ENCODE measurements around the gene MYRF. TPM values are rescaled to one million over a fixed set of nuclear protein-coding genes. Genes with fewer than 3 reads are reported as not detected.
A peak's percentile ranks its signal among the peaks of the same experiment; 100 is the strongest.

Gene MYRF
- total RNA-seq, 4 donors from 2014 or later, result 0.11 to 0.83 (median 0.27) TPM; not detected in 1

- DNase-seq, result no peak
- Histone ChIP-seq H3K27ac (no peak overlapping the region), H3K4me3 (replicated peaks in 1 of 3) (no peak overlapping the region), H3K4me1 (no peaks in the 10 kb centered on the region), H3K36me3 (no peaks in the 10 kb centered on the region), H3K27me3 (no peaks in the 10 kb centered on the region), H3K9me3 (no peaks in the 10 kb centered on the region)
- 93 to 94% methylated on average over 9 of the region's 9 CpGs for WGBS, 2 donors
- TF ChIP-seq POLR2A (IDR thresholded peaks at IDR 0.05), result no peak
- no peak for TF ChIP-seq CTCF (IDR thresholded peaks at IDR 0.05)
- intact Hi-C loops (cut with DNase I), result no loop called here
Observed at GRCh38 chr11:61707574-61707973, 44.9 kb upstream of the MYRF start.

- H3K9me3 ChIP-seq, result no peaks in the 10 kb centered on the region
- H3K4me3 ChIP-seq (replicated peaks in 1 of 3), result no peak overlapping the region
- 92 to 97% methylated on average over 3 to 7 of the region's 7 CpGs for WGBS, 2 donors
- no peaks in the 10 kb centered on the region for H3K36me3 ChIP-seq
- no peaks in the 10 kb centered on the region for H3K27me3 ChIP-seq
- no peak for DNase-seq
- H3K4me1 ChIP-seq, result no peaks in the 10 kb centered on the region
- H3K27ac ChIP-seq, result no peak overlapping the region
- intact Hi-C loops (cut with DNase I), result no loop called here
- TF ChIP-seq CTCF (IDR thresholded peaks at IDR 0.05) (no peak), POLR2A (IDR thresholded peaks at IDR 0.05) (no peak)
Observed at GRCh38 chr11:61709110-61709509, 43.3 kb upstream of the MYRF start.

DNA sequence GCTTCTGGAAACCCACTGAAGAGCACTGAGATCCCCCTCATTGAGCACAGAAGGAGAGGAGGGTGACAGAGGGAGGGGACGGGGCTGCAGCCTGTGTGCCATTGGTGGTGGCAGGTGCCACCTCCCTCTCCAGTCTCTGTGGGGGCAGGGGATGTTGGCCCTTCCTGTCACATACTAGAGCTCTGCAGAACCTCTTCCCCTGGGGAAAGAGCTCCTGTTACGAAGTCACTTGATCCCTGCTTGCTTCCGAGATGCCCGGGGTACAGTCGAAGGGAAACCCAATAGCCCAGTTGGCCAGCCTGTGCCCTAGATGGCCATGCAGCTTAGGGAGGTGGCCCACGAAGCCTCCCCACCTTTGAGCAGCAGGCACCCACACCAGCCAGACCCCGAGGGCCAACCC lies 42.9 kb upstream of the MYRF start:
- Histone ChIP-seq H3K9me3 (no peaks in the 10 kb centered on the region), H3K36me3 (no peaks in the 10 kb centered on the region), H3K4me3 (replicated peaks in 1 of 3) (no peak overlapping the region), H3K4me1 (no peaks in the 10 kb centered on the region), H3K27me3 (no peaks in the 10 kb centered on the region), H3K27ac (no peak overlapping the region)
- 48 to 57% methylated on average over 1 to 6 of the region's 7 CpGs for WGBS, 2 donors
- TF ChIP-seq POLR2A (IDR thresholded peaks at IDR 0.05), result no peak
- peak in 1 of 2 donors; percentile 26 for DNase-seq
- intact Hi-C loops (cut with DNase I), result no loop called here

DNA sequence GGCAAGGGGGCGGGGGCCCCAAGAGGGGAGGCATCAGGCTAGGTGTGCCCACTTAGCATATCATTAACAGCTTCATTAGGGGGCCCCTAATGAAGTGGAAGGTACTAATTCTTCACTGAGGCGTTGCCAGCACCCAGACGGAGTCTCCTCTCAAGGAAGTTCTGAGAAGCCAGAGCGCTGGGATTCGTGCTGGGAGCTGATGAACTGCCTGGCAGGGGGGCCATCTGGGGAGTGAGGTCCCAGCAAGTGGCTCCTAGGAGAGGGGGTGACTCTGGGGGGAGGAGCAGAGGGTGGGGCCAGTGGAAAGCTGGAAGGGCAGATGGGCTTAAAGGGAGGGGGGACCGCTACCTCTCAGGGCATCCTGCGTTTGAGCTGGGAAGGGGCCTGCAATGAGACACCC lies 42.4 kb upstream of the MYRF start:
- intact Hi-C loops (cut with DNase I), result no loop called here
- TF ChIP-seq POLR2A (IDR thresholded peaks at IDR 0.05) (no peak), CTCF (IDR thresholded peaks at IDR 0.05) (no peak)
- no peak overlapping the region for H3K27ac ChIP-seq
- no peak for DNase-seq
- no peak overlapping the region for H3K4me3 ChIP-seq (replicated peaks in 1 of 3)
- H3K27me3 ChIP-seq, result no peaks in the 10 kb centered on the region
- H3K9me3 ChIP-seq, result no peaks in the 10 kb centered on the region
- no peaks in the 10 kb centered on the region for H3K36me3 ChIP-seq
- 85 to 91% methylated on average over 2 to 5 of the region's 7 CpGs for WGBS, 2 donors
- no peaks in the 10 kb centered on the region for H3K4me1 ChIP-seq

- Histone ChIP-seq H3K4me1 (no peaks in the 10 kb centered on the region), H3K4me3 (replicated peaks in 1 of 3) (no peak overlapping the region), H3K27ac (no peak overlapping the region), H3K9me3 (no peaks in the 10 kb centered on the region), H3K27me3 (no peaks in the 10 kb centered on the region), H3K36me3 (no peaks in the 10 kb centered on the region)
- WGBS, 2 donors, result 91 to 92% methylated on average over 14 of the region's 14 CpGs
- TF ChIP-seq POLR2A (IDR thresholded peaks at IDR 0.05), result no peak
- TF ChIP-seq CTCF (IDR thresholded peaks at IDR 0.05), result no peak
- DNase-seq, result no peak
- intact Hi-C loops (cut with DNase I), result no loop called here
Observed at GRCh38 chr11:61711037-61711436, 41.4 kb upstream of the MYRF start.

- no peaks in the 10 kb centered on the region for H3K4me1 ChIP-seq
- TF ChIP-seq POLR2A (IDR thresholded peaks at IDR 0.05), result no peak
- no peak for TF ChIP-seq CTCF (IDR thresholded peaks at IDR 0.05)
- no peaks in the 10 kb centered on the region for H3K9me3 ChIP-seq
- H3K27ac ChIP-seq, result no peak overlapping the region
- no peaks in the 10 kb centered on the region for H3K36me3 ChIP-seq
- H3K4me3 ChIP-seq (replicated peaks in 1 of 3), result no peak overlapping the region
- DNase-seq, result no peak
- no peaks in the 10 kb centered on the region for H3K27me3 ChIP-seq
- intact Hi-C loops (cut with DNase I), result no loop called here
- WGBS, 2 donors, result 75 to 84% methylated on average over 6 of the region's 6 CpGs
Observed at GRCh38 chr11:61711498-61711897, 40.9 kb upstream of the MYRF start.

Data from thyroid gland (tissue), 4 donors.